GM18505 (cell line): Measurements from ENCODE around the gene LRP10.
"Not testable (repeated sequence)": the region's sequence is repeated elsewhere in the genome, so short reads cannot be mapped to it uniquely, and the experiment has no call there.

Experiments used
- ATAC-seq: cut with Tn5 transposase; IDR thresholded peaks from one replicate; pipeline ENCODE4 v1.9.1; 2021; ENCODE audit not compliant: unreplicated experiment
- POLR2A ChIP-seq: IDR thresholded peaks from 4 replicates; pipeline ENCODE4 v1.6.1; 2011; ENCODE audit warnings: borderline replicate concordance; ENCODE audit not compliant: insufficient read depth, insufficient read length; ENCODE audit errors: extremely low read depth

Gene LRP10

GRCh38 chr14:22896760-22897159 lies 25.2 kb downstream of the LRP10 start:
- TF ChIP-seq POLR2A, result no peak
- no peak for ATAC-seq

GRCh38 chr14:22897357-22897756 lies 25.8 kb downstream of the LRP10 start:
- no peak for TF ChIP-seq POLR2A

GRCh38 chr14:22898302-22899090 lies 27.0 kb downstream of the LRP10 start:
- ATAC-seq, result no peak
- TF ChIP-seq POLR2A, result no peak

More at GRCh38 chr14:22897357-22897756, 25.8 kb downstream of the LRP10 start:
- ATAC-seq, result no peak

- ATAC-seq, result no peak
- no peak for TF ChIP-seq POLR2A
Observed at GRCh38 chr14:22900081-22900799, 28.7 kb downstream of the LRP10 start.

GRCh38 chr14:22901799-22902198 lies 30.3 kb downstream of the LRP10 start:
- ATAC-seq, result no peak
- TF ChIP-seq POLR2A, result no peak

- no peak for TF ChIP-seq POLR2A
- ATAC-seq, result no peak
Observed at GRCh38 chr14:22903742-22904087, 32.2 kb downstream of the LRP10 start.

- ATAC-seq, result no peak
- TF ChIP-seq POLR2A, result no peak
Observed at GRCh38 chr14:22905627-22906026, 34.1 kb downstream of the LRP10 start.

GRCh38 chr14:22906073-22906472 lies 34.5 kb downstream of the LRP10 start:
- TF ChIP-seq POLR2A, result no peak
- ATAC-seq, result no peak

- TF ChIP-seq POLR2A, result no peak
- no peak for ATAC-seq
Observed at GRCh38 chr14:22907429-22907828, 35.9 kb downstream of the LRP10 start.

GRCh38 chr14:22908601-22909000 lies 37.1 kb downstream of the LRP10 start:
- TF ChIP-seq POLR2A, result no peak
- no peak for ATAC-seq

- TF ChIP-seq POLR2A, result no peak
Observed at GRCh38 chr14:22910916-22911315, 39.4 kb downstream of the LRP10 start.

GRCh38 chr14:22914836-22915235 lies 43.3 kb downstream of the LRP10 start:
- ATAC-seq, result not testable (repeated sequence)

More at GRCh38 chr14:22910916-22911315, 39.4 kb downstream of the LRP10 start:
- ATAC-seq, result no peak

- ATAC-seq, result no peak
- TF ChIP-seq POLR2A, result no peak
Observed at GRCh38 chr14:22915886-22916521, 44.5 kb downstream of the LRP10 start.

GRCh38 chr14:22918804-22919600 lies 47.5 kb downstream of the LRP10 start, which contains the start of gene RBM23:
RBM23 (minus strand) TSS chr14:22919149.
- TF ChIP-seq POLR2A, result peak; percentile 69
- ATAC-seq, result peak; percentile 89

- no peak for TF ChIP-seq POLR2A
- ATAC-seq, result no peak
Observed at GRCh38 chr14:22919601-22919921, 48.0 kb downstream of the LRP10 start.
